GM23338 (cell line): ENCODE measurements around the gene NSMCE1.

Experiments used
- CTCF ChIP-seq, 2 experiments: fragments of 200-600 bp in 1 of 2; sonication (generic) in 1 of 2; conservative IDR thresholded peaks; 2 replicates each; pipeline versions ENCODE4 v1.5.1 to v1.6.1; 2016 to 2017; ENCODE audit warnings: antibody characterized with exemption in 2 of 2, low read depth in 2 of 2, mild to moderate bottlenecking in 2 of 2, moderate library complexity in 1 of 2
- EZH2 ChIP-seq: fragments of 200-600 bp; sonication (generic); IDR thresholded peaks from one replicate; pipeline ENCODE4 v1.8.0; 2017; ENCODE audit warnings: antibody characterized with exemption, mild to moderate bottlenecking, low read depth; ENCODE audit not compliant: unreplicated experiment
- EZH2phosphoT487 ChIP-seq: fragments of 200-600 bp; sonication (generic); IDR thresholded peaks from one replicate; pipeline ENCODE4 v1.8.1; 2018; ENCODE audit warnings: antibody characterized with exemption; ENCODE audit not compliant: unreplicated experiment
- JUNB ChIP-seq: IDR thresholded peaks from one replicate; pipeline ENCODE4 v1.6.1; 2016; ENCODE audit warnings: antibody characterized with exemption; ENCODE audit not compliant: unreplicated experiment
- NANOG ChIP-seq: IDR thresholded peaks from 2 replicates; pipeline ENCODE4 v1.6.1; 2016; ENCODE audit warnings: antibody characterized with exemption, borderline replicate concordance
- POLR2AphosphoS5 ChIP-seq: IDR thresholded peaks from 2 replicates; pipeline ENCODE4 v1.6.1; 2016; ENCODE audit warnings: antibody characterized with exemption, low read depth
- REST ChIP-seq: IDR thresholded peaks from one replicate; pipeline ENCODE4 v1.6.1; 2018; ENCODE audit warnings: antibody characterized with exemption; ENCODE audit not compliant: unreplicated experiment

GRCh38 chr16:27251541-27252205 is 16.9 kb downstream of the NSMCE1 start:
- TF ChIP-seq CTCF (conservative IDR thresholded peaks at IDR 0.05; ENCODE audit: low read depth in 2 of 2) (no peak), NANOG (no peak), POLR2AphosphoS5 (no peak), EZH2phosphoT487 (no peak), EZH2 (no peak), REST (no peak), JUNB (no peak)
